DMS 273 treated with DMSO at 0.1 percent for 48 hours (cell line): ENCODE results near the gene OPCML.

Source experiments
- DNase-seq: peaks from one replicate; lab custom pipeline; 2025; lab: John Stamatoyannopoulos, UW

The OPCML gene

DNA sequence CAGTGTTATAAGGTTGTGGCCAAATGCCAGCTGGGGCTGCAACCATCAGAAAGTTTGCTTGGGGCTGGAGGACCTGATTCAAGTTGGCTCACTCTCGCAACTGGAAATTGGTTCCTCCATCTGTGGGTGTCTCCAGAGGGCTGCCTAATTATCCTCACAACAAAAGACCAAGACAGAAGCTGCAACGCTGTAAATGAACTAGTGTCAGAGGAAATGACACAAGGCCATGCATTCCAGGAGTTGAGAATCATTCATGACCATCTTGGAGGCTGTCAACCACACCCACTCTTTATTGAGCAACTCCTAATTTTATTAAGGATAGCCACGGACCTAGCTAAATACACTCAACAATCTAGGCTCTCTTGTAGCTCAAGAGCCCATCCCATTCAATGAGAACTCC, 1060.8 kb downstream of the OPCML start:
- DNase-seq: no peak

DNA sequence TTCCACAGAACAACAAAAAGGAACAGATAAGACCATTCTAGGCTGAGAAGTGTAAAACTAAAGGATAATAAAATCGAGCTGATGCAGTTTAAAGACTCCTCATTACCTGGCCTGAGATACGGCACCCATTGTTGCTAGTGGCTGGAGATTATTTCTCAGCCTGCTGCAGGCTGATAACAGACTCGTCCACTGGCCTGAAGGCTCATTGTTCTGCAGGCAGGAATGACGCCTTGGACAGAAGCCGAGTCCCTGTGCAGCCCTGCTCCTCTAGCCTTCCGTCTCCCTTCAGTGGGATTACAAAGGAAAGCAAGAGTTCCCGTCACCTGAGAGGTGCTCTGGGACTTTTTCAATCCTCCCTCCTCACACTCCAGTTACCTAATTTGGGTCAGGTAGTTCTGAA, 1065.3 kb downstream of the OPCML start:
- DNase-seq: no peak

DNA sequence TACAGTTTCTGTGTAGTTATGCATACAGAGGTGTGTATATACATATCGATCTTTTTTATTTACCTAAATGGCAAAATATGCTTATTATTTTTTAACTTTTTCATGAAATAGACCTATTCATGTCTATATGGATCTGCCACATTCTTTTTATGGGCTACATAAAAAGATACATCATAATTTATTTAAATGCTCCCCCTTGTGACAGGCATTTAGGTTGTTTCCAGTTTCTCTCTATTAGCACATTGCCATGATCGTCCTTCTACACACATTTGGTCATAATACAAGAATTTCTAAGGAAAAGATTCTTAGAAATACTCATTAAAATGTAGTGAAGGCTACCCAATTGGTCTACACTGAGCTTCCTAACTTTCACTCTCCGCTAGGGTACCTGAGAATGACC, 1067.4 kb downstream of the OPCML start:
- DNase-seq: no peak

DNA sequence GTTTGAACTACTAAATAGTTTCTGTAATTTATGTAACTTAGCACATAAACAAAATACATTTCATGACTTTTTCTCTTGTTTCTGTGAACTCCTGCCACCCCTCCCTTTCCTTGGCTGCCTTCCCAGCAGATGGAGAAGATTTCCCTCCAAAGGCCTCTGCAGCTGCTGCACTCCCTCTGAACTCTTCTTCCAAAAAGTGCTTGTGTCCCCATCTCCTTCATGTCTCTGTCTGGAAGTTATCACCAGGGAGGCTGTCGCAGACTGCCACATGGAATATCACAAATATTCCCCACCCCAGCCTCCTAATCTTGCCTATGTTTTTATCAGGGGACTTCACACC, 1068.3 kb downstream of the OPCML start:
- DNase-seq: no peak

DNA sequence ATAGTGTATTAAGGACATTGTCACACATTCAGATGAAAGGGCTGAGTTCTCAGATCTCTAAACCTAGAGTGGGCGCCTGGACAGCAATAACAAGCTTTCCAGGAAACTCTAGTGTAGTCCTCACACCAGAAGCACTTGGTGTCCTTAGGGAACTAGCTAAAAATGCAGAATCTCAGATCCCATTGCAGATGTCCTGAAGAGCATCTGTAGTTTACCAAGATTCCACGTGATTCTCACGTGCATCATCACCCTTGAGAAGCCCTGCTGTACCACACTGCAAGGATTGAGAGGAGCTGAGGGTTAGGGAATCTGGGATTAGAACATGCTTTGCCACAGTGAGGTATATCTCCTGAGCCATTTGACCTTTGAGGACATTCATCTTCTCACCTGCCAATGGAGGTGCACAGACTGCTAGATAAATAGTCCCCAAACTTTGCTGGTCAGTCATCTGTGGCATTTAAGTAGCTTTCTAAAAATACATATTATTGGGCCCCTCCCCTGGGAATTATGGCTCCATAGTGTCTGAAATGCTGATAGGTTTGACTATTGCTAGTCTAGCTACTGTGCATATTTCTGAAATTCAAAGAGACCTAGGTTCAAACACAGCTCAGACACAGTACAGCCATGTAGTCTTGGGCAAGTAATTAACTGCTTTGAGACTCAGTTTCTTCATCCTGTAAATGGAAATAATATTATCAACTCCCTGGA, 1068.9 kb downstream of the OPCML start:
- no peak for DNase-seq

- no peak for DNase-seq
Measured at GRCh38 chr11:132459736-132460135, 1072.6 kb downstream of the OPCML start.

DNA sequence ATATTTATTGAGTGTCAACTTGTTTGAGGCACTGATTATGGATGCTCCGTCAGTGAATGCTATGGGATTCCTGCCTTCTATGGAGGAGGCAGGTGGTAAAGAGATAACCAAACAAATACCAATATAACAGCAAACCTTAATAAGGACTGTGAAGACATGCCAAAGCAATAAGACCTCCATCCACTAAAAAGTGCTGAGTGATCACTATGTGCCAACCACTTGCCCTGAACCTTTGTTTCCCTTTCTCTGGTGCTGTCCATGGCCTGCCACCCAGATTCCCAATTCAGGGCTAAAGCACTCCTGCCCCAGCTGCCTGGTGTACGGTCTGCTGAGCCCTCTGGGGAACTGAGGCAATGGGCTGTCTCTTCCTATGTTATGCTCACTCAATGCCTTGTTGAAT, 1074.9 kb downstream of the OPCML start:
- DNase-seq: no peak

DNA sequence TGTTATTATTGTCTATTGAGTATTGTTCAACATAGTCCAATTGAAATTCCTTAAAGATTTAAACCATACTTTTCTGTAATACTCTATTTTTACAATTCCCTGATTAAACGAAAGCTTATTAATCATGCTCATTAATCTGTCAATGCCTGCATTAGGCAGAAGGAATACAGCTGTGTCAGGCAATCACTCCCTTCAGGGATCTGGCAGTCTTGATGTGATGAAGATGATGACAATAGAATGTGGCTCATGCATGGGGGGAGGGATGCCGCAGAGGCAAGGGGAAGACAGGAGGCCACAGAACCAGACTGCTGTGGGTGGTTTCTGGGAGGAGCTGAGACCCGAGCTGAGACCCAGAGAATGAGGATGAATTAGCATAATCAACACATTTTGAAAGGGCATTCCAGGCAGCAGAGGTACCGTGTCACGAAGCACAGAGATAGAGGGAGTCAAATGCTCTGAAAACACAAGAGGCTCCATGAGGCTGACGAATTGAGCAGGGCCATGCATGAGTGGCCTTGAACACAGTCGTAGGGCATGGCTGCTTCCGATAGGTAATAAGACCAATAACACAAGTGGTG, 1075.5 kb downstream of the OPCML start:
- no peak for DNase-seq

- no peak for DNase-seq
Measured at GRCh38 chr11:132455044-132455443, 1077.3 kb downstream of the OPCML start.

DNA sequence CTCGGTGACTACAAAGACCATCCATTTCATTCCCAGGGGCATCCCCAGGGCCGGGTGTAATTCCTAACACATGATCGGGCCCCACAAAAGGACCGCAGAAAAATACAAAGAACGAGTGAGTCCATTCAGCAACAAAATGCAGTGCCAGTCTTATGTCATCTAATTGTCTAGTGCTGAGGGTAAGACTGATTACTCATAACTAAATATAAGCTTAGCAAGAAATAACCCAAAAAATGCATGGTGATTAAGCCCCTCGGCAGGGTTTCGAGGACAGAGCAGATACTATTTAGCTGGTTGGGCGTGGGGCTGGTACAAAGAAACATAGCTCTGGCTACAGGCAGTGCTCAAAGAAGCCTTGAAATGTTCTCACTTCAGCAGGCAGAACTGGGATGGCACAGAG, 1078.9 kb downstream of the OPCML start:
- no peak for DNase-seq

GRCh38 chr11:132452616-132453015, 1079.7 kb downstream of the OPCML start:
- no peak for DNase-seq

GRCh38 chr11:132451942-132452601, 1080.2 kb downstream of the OPCML start:
- DNase-seq: no peak

- DNase-seq: no peak
Measured at GRCh38 chr11:132450631-132451030, 1081.7 kb downstream of the OPCML start.

GRCh38 chr11:132448334-132448995, 1083.8 kb downstream of the OPCML start:
- DNase-seq: no peak

GRCh38 chr11:132447761-132448160, 1084.5 kb downstream of the OPCML start:
- DNase-seq: no peak

- no peak for DNase-seq
Measured at GRCh38 chr11:132445859-132446291, 1086.4 kb downstream of the OPCML start.

GRCh38 chr11:132444911-132445310, 1087.4 kb downstream of the OPCML start:
- no peak for DNase-seq

- DNase-seq: no peak
Measured at GRCh38 chr11:132439711-132440255, 1092.5 kb downstream of the OPCML start.

DNA sequence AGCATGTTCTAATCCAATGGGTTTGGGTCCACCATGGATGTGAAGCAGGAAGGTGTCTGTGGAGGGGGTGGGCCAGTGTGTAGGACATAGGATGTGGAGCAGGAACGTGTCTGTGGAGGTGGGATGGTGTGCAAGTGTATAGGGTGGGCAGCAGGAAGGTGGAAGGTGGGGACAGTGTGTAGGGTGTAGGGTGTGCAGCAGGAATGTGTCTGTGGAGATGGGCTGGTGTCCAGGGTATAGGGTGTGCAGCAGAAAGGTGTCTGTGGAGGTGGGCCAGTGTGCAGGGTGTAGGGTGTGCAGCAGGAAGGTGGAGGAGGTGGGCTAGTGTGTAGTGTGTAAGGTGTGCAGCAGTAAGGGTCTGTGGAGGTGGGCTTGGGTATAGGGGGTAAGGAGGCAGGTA, 1093.9 kb downstream of the OPCML start:
- no peak for DNase-seq

DNA sequence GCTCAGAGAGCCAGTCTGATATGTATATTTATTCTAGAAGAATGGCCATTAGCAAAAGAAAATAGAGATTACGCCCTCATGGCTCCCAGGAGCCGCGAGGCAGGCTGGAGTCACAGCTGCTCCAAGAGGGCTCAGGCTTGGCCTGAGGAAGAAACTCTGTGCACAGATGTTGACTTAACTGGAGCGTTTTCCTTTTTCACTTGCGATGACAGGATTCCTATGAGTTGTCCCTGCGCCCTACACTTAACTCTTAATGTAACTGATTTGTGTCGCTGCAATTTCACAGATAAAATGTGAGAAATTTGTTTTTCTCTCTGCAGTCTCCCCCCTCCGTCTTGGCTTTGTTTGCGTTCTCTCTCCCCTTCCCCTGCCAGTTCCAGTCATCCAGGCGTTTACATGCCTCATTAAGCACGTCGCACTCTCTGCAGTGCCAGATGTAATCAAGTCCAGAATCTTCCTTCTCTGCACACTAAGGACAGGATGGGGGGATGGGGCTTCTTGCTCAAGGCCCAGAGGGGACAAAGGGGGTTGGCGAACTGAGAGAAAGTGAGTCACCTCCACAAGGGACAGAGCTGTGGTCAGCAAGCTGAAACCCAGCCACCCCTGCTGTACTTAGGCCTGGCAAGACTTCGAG, 1101.8 kb downstream of the OPCML start:
- DNase-seq: no peak

- DNase-seq: no peak
Measured at GRCh38 chr11:132429685-132430084, 1102.6 kb downstream of the OPCML start.

GRCh38 chr11:132427611-132428010, 1104.7 kb downstream of the OPCML start:
- DNase-seq: no peak
